SU-DHL-6 (cell line): ENCODE results near the gene ENO2.

Experiments
- CTCF ChIP-seq: fragments of 200-600 bp; sonication (generic); IDR thresholded peaks from one replicate; pipeline ENCODE4 v1.5.1; 2017; ENCODE audit warnings: antibody characterized with exemption, mild to moderate bottlenecking, low read length, moderate library complexity; ENCODE audit not compliant: insufficient read depth, poor library complexity, severe bottlenecking
- EZH2phosphoT487 ChIP-seq: fragments of 200-600 bp; sonication (generic), shearing (Covaris generic); conservative IDR thresholded peaks from 2 replicates; pipeline ENCODE4 v1.6.1; 2018; ENCODE audit warnings: mild to moderate bottlenecking, antibody characterized with exemption, low read length, moderate library complexity, mixed read lengths

- TF ChIP-seq CTCF = no peak
- no peak for TF ChIP-seq EZH2phosphoT487
These were observed 15.4 kb downstream of the ENO2 start for GRCh38 chr12:6929466-6930452.
